Measurements from ENCODE around the gene SAMD4B.
"Not testable (repeated sequence)": the region's sequence is repeated elsewhere in the genome, so short reads cannot be mapped to it uniquely, and the experiment has no call there.

SAMD4B gene

DNA sequence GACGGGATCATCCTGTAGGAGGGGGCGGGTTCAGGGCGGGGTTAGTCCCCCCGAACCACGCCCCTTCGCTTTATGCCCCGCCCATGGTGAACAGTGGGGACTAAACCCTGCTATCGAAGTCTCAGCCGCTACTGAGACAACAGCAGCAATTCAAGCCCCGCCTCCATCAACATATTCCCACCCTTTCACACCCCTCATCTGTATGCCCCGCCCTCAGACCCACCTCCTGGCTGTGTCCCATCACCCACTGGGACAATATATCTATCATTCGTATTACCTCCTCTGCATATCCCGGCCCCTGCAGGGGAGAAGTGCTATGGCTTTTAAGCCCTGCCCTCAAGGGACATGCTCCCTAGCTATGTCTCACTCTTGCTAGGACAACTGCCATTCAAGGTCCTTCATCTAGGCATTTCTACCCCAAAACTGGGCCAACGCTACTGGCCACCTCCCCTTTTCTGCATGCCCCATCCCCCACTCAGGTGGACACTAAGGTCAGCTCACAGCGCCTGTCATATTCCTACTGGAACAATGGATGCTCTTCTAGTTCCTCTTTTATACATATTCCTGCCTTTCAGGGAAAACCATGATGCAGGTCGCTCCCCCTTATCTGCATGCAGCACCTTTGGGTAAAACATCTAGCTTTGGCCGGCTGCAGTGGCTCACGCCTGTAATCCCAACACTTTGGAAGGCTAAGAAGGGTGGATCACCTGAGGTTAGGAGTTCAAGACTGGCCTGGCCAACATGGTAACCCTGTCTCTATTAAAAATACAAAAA, 33.5 kb upstream of the SAMD4B start:
- DNase-seq = peak in 3 of 10 donors; percentile 5 to 48 (median 25)
- intact Hi-C loops (cut with DNase I) = no loop called here

DNA sequence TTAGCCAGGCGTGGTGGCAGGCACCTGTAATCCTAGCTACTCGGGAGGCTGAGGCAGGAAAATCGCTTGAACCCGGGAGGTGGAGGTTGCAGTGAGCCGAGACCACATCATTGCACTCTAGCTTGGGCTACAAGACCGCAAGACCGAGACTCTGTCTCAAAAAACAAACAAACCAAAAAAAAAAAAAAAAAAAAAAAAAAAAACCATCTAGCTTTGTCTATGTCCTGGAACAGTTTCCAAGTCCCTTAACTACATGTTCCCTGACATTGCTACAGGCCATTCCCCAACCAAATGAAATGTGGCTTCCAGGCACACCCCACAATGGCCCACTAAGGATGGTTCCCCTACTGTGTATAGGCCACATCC, 32.9 kb upstream of the SAMD4B start:
- intact Hi-C loops (cut with DNase I) = not testable (repeated sequence)
- DNase-seq = peak in 3 of 10 donors; percentile 2 to 26 (median 4)

DNA sequence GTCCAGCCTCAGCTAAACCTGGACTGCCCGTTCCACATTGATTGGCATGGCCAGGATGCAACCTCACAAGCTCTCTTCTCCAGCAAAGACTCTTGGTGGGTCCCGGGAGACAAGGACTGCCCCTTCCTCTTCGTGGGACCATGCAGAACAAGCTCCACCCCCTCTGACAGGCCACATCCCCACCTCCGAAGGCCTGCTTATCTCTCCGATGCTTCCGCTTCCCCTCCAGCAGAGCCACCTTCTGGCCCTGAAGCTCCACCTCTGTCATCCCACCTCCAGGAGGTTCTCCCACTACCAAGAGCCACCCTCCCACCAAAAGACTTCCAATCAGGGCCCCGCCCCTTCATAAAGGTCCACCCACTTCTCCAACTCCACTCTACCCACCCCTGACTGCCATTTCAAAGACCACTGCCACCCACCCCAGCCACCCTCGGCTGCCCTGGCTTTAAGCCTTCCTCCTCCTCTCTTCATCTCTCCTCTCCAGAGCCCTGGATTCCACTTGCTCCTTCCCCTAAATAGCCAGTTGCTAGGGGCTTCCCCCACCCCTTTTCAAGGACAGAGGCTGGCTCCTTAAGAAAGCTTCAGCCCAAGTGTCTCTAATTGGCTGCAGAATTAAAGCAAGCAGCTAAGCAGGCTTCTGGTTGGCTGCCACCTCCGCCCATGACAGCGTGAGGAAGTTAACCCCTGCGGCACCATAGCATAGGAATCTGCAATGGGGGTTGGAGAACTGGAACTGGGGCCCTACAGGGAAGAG, 31.5 kb upstream of the SAMD4B start:
- DNase-seq = peak in 9 of 10 donors; percentile 49 to 96 (median 76)
- intact Hi-C loops (cut with DNase I) = no loop called here

DNA sequence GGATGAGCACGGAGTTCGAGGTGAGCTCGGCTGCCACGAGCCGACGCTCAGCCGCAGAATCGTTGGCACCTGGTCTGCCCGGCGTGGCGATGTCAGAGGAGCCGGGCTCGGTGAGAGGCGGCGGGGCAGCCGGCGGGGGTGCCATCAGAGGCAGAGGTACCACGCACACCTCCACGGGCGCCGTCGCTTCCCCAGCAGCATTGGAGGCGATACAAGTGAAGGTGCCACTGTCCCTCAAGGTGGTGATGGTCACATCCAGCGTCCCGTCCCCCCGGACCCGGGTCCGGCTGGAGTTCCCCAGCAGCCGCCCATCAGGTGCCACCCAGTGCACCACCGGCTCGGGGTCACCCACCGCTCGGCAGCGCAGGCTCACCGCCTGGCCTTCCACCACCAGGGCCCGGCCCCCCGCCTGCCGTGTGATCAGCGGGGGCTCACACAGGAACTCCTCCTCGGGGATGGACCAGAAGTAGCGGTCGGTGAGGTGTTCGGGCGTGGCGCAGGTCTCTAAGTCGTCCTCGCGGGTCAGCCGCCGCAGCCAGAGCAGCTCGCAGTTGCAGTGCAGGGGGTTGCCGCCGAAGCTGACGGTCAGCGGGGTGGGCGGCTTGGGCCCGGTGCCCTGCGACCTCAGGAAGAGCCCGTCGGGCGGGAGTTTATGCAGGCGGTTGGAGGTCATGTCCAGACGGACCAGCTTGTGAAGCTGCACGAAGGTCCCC, 28.0 kb upstream of the SAMD4B start:
- intact Hi-C loops (cut with DNase I) = no loop called here
- DNase-seq = peak in 3 of 10 donors; percentile 64 to 86 (median 67)

DNA sequence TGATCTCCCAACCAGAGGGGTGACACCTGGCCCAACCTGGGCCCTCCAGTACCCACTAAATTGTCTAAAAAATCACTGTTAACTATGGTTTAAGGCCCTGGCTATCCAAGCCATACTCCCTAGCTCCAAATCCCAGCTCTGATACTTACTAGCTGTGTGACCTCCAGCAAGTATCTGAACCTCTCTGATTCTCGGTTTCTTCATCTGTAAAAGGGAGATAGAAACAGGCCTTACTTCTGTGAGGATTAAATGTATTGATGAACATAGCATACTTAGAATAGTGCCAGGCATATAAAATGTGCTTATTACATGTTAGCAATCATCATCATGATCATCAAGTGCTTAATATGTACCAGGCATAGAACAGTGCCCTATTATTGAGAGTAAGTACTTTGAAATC, 26.3 kb upstream of the SAMD4B start:
- no peak for DNase-seq
- intact Hi-C loops (cut with DNase I) = no loop called here

DNA sequence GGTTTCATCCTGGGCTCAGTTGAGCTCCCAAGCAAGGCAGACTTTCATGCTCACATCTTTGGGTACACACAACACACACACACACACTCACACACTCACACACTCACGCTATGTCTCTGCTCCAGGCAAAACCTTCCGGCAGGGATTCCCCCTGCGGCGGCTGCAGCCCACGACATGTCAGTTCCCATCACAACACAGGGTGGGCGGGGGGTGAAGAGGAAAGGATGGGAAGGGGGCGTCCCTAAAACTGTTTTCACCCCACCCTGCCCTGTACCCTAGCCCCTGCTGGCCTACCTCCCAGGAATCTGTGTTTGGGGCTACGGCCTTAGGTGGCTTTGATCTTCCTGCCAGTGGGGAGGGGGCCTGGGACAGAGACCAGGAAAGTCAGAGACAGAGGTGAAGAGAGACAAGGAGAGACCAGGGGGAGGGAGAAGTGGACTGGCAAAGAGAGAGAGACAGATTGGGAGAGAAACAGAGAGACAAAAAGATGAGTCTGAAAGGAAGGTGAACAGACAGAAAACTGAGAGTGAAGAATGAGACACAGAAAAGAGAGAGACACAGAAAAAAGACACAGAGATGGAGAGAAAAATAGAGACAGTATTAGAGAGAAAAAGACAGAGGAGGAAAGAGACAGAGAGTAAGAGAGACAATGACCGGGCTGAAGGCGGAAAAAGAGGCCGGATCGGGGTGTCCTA, 25.4 kb upstream of the SAMD4B start:
- no peak for DNase-seq
- intact Hi-C loops (cut with DNase I) = no loop called here

DNA sequence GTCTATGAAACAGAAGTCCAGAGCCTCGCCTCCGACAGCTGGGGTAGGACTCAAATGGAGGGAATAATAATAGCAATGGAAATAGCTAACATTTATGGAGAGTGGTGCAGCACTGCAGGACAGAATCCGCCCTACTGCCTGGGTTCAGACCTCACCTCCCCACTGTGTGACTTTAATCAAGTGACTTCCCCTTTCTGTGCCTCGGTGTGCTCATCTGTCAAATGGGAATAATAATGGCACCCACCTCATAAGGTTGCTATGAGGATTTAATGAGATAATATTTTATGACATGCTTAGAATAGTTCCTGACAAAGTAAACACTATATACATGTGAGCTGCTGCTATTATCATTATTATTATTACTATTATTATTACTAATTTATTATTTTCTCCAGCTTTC, 24.7 kb upstream of the SAMD4B start:
- no peak for DNase-seq
- intact Hi-C loops (cut with DNase I) = no loop called here

DNA sequence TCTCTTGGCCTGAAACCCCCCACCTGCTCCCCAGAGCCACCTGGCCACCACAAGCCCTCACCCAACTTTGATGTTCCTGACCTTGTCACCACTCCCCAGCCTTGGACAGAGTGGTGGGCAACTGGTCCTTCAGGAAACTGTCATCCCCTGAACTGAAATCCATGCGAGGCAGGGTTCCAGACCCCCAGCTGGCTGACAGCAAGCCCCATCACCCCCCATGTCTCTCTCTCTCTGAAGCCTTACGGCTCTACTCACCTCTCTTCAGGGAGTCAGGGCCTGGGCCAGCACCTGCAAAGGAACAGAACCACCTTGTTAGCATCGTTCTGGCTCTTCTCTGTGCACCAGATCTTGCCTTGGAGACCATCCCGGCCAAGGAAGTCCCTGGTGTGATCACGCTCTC, 24.1 kb upstream of the SAMD4B start:
- intact Hi-C loops (cut with DNase I) = no loop called here
- DNase-seq = no peak

DNA sequence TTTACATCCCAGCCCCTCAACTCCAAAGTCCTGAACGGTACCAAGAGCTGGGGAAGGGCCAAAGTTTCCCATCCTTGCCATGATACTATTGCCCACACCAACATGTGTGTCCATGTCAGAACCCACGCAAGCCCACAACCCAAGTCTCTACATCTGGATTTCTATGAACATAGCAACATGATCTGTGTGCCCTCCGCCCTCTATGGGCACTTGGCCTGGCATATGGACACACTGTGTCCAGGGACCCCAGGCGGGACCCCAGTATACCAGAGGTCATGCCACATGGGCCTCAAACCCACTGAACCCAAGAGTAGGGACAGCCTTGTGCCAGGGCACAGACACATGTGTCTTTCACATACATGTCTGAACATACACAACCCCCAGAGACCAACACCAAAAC, 23.5 kb upstream of the SAMD4B start:
- intact Hi-C loops (cut with DNase I) = no loop called here
- no peak for DNase-seq

DNA sequence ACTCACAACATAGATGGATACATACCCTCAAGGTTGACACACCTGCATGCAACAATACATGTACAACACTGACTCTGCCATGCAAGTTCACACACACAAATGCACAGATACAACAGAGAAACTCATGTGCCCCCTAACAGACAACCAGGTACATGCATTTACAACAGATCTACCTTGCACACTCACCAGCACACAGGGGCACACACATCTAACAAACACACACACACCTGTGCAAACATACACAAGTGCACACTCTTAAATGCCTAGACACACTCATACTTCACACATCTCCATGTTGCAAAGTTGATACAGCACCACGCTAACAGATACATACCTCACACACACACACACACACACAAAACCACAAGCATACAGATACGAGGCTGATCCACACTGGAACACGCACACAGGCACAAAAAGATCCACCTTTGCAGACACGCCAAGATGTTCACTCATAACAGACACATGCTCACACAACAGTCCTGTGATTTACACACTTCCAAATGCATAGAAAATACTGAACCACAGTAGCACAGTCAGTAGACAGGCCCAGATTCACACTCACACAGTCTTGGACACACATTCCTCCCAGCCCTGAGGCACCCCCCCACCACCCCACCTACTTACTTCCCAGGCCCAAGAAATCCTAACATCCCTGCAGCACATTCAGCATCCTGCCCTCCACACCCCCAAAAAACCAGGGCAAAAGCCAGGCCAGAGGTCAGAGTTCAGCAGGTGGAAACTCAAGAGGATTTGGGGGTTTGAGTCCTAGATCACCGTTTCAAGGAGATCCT, 22.9 kb upstream of the SAMD4B start:
- no peak for DNase-seq
- intact Hi-C loops (cut with DNase I) = no loop called here

DNA sequence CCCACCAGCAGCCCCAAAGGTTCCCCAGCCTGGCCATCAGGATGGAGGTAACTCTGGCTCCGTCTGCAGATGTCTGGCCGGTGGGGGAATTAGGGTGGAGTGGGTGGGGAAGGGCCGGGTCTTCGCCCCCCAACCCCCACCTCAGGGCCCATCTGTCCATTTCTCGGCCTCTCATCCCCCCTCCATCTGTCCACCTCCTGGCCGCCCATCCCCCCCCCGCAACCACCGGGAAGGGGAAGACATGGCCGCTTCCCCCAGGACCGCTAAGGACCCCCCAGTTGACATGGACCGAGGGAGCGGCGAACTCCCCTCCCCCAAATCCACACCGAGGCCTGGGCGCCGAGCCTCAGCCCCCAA, 22.4 kb upstream of the SAMD4B start:
- no peak for DNase-seq
- intact Hi-C loops (cut with DNase I) = no loop called here

DNA sequence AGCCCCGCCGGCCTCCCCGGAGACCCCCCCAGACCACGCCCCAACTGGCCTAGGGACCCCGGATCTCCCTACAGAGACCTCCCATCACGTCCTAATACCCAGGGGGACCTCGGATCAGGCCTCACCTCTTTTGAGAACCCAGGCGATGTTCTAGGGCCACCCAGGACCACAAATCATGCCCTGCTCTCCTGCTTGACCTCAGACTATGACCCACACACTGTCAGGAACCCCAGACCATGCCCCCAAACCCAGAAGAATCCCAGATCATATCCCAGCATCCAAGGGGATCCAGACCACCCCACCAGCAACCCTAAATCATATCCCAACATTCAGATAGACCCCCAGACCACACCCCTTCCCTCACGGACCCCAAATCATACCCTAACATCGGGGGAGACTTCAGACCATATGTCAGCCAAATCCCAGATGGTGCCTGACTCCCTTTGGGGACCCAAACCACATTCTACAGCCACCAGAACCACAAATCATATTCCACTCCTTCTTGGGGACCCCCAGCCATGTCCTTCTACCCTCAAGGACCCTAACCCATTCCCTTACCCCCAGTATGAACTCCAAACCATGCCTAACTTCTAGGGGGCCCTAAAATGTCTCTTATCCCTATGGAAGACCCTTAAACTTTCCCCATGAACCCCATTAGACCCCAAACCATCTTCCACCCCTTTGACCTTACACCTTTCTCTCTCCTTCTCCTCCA, 20.9 kb upstream of the SAMD4B start:
- peak in 1 of 10 donors; percentile 56 for DNase-seq
- intact Hi-C loops (cut with DNase I) = no loop called here

DNA sequence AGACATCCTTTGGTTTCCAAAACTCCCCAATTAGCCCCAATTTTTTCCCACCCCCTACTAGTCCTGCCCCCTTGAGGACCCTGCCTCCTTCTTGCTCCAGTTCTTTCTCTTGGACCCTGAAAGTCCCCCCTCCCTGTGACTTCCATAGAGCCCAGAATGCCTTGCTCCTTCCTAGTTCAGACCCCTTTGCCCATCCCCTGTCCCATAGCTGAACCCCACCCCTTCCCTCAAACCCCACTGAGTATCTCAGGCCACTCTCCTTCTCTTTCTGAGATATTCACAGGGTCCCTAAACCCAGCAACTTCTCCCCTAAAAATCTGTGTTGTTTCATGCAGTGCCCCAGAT, 20.4 kb upstream of the SAMD4B start:
- DNase-seq = no peak
- intact Hi-C loops (cut with DNase I) = no loop called here

DNA sequence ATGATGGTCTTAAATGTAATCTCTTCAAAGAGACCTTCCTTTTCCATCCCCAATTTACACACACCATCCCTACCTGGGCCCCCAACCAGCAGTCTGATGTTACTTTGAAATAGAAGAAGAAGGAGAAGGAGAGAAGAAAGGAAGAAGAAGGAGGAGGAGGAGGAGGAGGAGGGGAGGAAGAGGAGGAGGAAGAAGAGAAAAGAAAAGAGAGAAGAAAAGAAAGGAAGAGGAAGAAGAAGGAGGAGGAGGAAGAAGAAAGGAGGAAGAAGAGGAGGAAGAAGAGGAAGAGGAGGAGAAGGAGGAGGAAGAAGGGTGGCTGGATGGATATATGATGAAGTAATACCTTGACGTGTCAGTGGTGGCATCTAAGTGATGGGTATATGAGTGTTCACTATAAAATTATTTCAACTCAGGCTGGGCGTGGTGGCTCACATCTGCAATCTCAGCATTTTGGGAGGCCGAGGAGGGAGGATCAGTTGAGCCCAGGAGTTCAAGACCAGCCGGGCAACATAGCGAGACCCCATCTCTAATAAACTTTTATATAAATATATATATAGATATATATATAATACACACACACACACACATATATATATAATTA, 17.9 kb upstream of the SAMD4B start:
- intact Hi-C loops (cut with DNase I) = no loop called here
- DNase-seq = peak in 1 of 10 donors; percentile 3

DNA sequence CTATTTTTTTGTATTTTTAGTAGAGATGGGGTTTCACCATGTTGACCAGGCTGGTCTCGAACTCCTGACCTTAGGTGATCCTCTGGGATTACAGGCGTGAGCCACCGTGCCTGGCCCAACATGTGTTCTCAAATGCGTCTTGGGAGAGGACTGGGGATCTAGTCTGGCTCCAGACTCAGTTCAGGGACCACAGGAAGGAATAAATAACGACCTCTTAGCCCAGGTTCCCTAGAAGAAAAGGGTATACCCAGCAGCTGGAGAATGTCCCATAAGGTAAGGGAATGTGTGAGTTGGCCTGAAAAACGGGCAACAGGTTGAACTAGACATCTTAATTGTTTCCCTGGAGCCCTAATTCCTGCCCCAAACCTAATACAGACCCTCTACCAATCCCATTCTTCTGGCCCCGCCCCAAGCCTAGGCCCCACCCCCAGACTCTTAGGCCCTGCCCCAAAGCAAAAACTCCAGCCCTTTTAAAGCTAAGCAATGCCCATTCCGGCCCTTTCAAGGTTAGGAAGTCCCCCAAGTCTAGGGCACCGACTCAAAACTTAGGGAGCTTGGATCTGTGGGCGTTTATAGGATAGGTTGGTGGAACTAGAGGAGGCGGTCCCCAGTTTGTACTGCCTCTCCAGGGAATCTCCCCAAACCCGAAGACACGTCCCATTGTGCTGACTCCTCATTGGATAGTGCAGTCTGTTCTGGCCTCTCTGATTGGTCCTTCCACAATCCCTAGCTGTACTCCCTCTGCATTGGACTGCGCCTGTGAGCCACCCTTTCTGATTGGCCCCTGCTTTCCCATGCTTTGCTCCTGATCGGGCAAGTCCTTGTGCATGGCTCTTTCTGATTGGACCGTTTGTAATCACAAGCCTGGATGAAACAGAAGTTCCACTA, 16.2 kb upstream of the SAMD4B start:
- intact Hi-C loops (cut with DNase I) = loop anchor here (2.0 to 5.0 kb wide), 2 partner anchors 274 to 363 kb away; no protein-coding TSS in a partner anchor
- peak in 1 of 10 donors; percentile 37 for DNase-seq

DNA sequence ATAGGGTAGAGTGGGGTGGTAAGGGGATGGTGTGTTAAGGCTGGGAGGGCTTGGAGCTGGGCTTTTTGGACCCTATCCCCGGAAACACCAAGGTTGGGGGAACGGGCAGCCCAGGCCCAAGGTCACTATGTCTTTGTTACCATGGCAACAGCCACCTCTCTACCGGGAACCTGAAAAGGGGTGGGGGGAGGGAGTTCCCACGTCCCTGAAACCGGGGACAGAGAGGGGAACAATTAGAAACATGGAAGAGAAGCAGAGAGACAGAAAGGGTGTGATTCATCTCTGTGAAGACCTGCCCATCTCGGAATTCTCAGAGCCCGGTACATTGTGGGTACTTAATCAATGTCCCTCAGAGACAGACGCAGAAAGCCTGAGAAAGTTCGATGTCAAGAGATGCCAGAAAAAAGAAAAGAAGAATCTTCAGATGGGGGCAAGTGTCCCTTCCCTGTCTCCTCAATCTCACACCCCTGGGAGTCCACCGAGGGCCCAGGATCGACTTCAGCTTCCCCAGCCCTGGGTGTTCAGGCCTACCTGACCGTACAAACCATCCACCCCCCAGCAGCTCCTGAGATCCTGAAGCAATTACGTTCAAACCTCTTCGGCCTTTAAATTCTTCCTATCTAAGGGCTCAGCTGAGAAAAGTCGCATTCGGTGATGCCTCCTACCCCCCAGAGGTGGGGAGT, 14.7 kb upstream of the SAMD4B start:
- DNase-seq = peak in 1 of 10 donors; percentile 7
- intact Hi-C loops (cut with DNase I) = loop anchor here (1.0 to 5.0 kb wide), 3 partner anchors 205 to 365 kb away; no protein-coding TSS in a partner anchor

DNA sequence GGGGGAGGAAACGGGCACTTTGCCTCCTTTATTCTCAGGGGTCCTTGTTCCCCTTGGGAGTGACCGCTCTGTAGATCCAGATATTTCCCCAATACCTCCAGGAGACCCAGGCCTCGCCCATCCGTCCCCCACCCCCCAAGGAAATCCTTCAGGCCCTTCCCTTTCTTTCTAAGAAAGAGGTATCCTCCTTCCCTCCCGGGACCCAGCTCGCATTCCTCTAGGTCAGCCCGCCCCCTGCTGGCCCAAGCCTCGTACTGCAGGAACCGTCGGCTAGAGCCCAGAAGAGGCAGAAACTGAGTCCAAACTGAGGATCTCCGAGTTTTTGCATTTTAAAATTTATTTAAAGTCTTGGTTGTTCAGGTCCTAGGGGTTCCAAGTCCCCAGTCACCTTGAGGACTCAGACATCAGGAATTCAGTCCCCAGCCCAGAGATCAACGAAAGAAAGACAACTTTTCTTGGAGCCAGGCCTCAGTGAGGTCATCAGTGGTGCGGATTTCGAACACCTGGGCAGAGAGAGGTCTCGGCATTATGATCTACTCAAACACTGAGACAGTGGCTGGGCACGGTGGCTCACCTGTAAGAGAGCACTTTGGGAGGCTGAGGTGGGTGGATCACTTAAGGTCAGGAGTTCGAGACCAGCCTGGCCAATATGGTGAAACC, 14.0 kb upstream of the SAMD4B start:
- intact Hi-C loops (cut with DNase I) = loop anchor here (1.0 to 5.0 kb wide), 2 partner anchors 206 to 276 kb away; no protein-coding TSS in a partner anchor
- DNase-seq = peak; percentile 82 to 99 (median 96)
